Measurements from ENCODE around the gene OCA2.

GRCh38 chr15:28101201-28101600, 2.1 kb upstream of the OCA2 start:
- TF ChIP-seq, protein P1, sequence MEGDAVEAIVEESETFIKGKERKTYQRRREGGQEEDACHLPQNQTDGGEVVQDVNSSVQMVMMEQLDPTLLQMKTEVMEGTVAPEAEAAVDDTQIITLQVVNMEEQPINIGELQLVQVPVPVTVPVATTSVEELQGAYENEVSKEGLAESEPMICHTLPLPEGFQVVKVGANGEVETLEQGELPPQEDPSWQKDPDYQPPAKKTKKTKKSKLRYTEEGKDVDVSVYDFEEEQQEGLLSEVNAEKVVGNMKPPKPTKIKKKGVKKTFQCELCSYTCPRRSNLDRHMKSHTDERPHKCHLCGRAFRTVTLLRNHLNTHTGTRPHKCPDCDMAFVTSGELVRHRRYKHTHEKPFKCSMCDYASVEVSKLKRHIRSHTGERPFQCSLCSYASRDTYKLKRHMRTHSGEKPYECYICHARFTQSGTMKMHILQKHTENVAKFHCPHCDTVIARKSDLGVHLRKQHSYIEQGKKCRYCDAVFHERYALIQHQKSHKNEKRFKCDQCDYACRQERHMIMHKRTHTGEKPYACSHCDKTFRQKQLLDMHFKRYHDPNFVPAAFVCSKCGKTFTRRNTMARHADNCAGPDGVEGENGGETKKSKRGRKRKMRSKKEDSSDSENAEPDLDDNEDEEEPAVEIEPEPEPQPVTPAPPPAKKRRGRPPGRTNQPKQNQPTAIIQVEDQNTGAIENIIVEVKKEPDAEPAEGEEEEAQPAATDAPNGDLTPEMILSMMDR (IDR thresholded peaks at IDR 0.05) = no peak
- TF ChIP-seq POLR2A (IDR thresholded peaks at IDR 0.05) = no peak
